ENCODE data around the gene CC2D1B.

DNA sequence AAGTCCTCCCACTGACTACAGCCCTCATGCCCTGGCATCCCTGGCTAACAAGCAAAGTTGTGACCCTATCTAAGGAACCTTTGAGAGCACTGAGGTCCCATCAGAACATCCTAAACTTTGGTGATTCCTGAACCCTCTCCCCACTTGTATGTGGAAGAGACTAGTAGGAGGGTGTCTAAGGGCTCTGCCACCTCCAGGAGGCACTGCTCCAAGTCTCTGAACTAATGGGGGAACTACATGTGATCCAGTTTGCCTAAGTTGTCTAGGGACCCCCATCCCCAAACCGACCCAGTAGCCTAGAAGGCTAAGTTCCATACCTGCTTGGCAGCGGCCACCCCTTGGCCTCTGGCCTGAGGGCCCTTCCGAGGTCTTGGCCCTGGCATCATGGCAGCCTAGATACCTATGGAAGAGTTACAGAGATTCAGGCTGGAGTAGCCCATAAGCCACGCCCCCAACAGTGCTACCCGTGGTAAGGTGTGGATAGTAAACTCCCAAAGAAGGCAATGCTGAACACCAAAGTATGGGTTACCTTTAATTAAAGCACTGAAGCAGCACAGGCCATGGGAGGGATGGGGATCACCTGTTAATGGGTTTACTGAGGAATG is 1.7 kb downstream of the CC2D1B start:
- TF ChIP-seq, protein P1, sequence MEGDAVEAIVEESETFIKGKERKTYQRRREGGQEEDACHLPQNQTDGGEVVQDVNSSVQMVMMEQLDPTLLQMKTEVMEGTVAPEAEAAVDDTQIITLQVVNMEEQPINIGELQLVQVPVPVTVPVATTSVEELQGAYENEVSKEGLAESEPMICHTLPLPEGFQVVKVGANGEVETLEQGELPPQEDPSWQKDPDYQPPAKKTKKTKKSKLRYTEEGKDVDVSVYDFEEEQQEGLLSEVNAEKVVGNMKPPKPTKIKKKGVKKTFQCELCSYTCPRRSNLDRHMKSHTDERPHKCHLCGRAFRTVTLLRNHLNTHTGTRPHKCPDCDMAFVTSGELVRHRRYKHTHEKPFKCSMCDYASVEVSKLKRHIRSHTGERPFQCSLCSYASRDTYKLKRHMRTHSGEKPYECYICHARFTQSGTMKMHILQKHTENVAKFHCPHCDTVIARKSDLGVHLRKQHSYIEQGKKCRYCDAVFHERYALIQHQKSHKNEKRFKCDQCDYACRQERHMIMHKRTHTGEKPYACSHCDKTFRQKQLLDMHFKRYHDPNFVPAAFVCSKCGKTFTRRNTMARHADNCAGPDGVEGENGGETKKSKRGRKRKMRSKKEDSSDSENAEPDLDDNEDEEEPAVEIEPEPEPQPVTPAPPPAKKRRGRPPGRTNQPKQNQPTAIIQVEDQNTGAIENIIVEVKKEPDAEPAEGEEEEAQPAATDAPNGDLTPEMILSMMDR (conservative IDR thresholded peaks at IDR 0.05; ENCODE audit: low read depth, low read length) = no peak
- TF ChIP-seq, protein P2, sequence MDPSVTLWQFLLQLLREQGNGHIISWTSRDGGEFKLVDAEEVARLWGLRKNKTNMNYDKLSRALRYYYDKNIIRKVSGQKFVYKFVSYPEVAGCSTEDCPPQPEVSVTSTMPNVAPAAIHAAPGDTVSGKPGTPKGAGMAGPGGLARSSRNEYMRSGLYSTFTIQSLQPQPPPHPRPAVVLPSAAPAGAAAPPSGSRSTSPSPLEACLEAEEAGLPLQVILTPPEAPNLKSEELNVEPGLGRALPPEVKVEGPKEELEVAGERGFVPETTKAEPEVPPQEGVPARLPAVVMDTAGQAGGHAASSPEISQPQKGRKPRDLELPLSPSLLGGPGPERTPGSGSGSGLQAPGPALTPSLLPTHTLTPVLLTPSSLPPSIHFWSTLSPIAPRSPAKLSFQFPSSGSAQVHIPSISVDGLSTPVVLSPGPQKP (IDR thresholded peaks at IDR 0.05; ENCODE audit: borderline replicate concordance, low read depth, low read length) = no peak
- TF ChIP-seq POLR2A (IDR thresholded peaks at IDR 0.05; ENCODE audit: low read depth, low read length) = no peak
- no peak for TF ChIP-seq RFX5 (IDR thresholded peaks at IDR 0.05; ENCODE audit: low read depth, low read length)
- no peak for TF ChIP-seq CEBPB (IDR thresholded peaks at IDR 0.05; ENCODE audit: low read depth, low read length)
- TF ChIP-seq NFE2L2 (IDR thresholded peaks at IDR 0.05; ENCODE audit: low read depth, low read length) = no peak
- TF ChIP-seq, protein P3, sequence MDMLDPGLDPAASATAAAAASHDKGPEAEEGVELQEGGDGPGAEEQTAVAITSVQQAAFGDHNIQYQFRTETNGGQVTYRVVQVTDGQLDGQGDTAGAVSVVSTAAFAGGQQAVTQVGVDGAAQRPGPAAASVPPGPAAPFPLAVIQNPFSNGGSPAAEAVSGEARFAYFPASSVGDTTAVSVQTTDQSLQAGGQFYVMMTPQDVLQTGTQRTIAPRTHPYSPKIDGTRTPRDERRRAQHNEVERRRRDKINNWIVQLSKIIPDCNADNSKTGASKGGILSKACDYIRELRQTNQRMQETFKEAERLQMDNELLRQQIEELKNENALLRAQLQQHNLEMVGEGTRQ (IDR thresholded peaks at IDR 0.05; ENCODE audit: low read depth, low read length) = no peak
- no peak for TF ChIP-seq RAD21 (IDR thresholded peaks at IDR 0.05; ENCODE audit: low read length)
- TF ChIP-seq MAZ (IDR thresholded peaks at IDR 0.05; ENCODE audit: borderline replicate concordance, low read depth, low read length) = no peak
- TF ChIP-seq CHD1 (IDR thresholded peaks at IDR 0.05; ENCODE audit: low read depth, low read length) = no peak

Measured in IMR-90 (cell line).